Transverse colon (tissue), 3 donors: ENCODE data around the gene ADAMTS16.

Source experiments
- POLR2A ChIP-seq: fragments of 450-650 bp; IDR thresholded peaks from one replicate; pipeline ENCODE4 v1.6.1; 2016; ENCODE audit warnings: antibody characterized with exemption, mild to moderate bottlenecking, moderate library complexity
- POLR2AphosphoS5 ChIP-seq, 3 donors: sonication (generic); formaldehyde crosslinking; IDR thresholded peaks; one replicate each; pipeline ENCODE4 v1.6.1; 2016; ENCODE audit warnings: antibody characterized with exemption in 3 of 3

GRCh38 chr5:5314166-5314565, 174.0 kb downstream of the ADAMTS16 start:
- TF ChIP-seq POLR2A (no peak), POLR2AphosphoS5 (IDR thresholded peaks at IDR 0.05) (no peak)
